HepG2 (cell line): ENCODE results near the gene PRR35. TPM values are rescaled to one million over a fixed set of nuclear protein-coding genes. Genes with fewer than 3 reads are reported as not detected.
A peak's percentile ranks its signal among the peaks of the same experiment; 100 is the strongest.

Source experiments
- AKAP8 ChIP-seq: sonication (generic); formaldehyde crosslinking; IDR thresholded peaks from 2 replicates; pipeline ENCODE4 v1.5.1; 2020; ENCODE audit warnings: mild to moderate bottlenecking, missing genetic modification reagents
- HNRNPLL ChIP-seq: fragments of 200-400 bp; formaldehyde crosslinking; IDR thresholded peaks from 2 replicates; pipeline ENCODE4 v1.6.1; 2017; ENCODE audit warnings: mild to moderate bottlenecking, low read depth, low read length; ENCODE audit not compliant: poor library complexity, severe bottlenecking
- HOXD1 ChIP-seq: sonication (generic); formaldehyde crosslinking; IDR thresholded peaks from 2 replicates; pipeline ENCODE4 v1.5.0; 2020; ENCODE audit warnings: missing genetic modification reagents
- IRF2 ChIP-seq: IDR thresholded peaks from 2 replicates; pipeline ENCODE4 v1.6.1; 2018; ENCODE audit warnings: missing genetic modification reagents, missing compliant biosample characterization
- MEF2D ChIP-seq: sonication (generic); formaldehyde crosslinking; IDR thresholded peaks from 2 replicates; pipeline ENCODE4 v1.5.1; 2020; ENCODE audit warnings: mild to moderate bottlenecking, missing genetic modification reagents
- MTA1 ChIP-seq: sonication (generic); formaldehyde crosslinking; IDR thresholded peaks from 2 replicates; pipeline ENCODE4 v1.4.0; 2020; ENCODE audit warnings: missing genetic modification reagents, mild to moderate bottlenecking, borderline replicate concordance
- MYNN ChIP-seq: sonication (generic); formaldehyde crosslinking; IDR thresholded peaks from 2 replicates; pipeline ENCODE4 v1.4.0; 2020; ENCODE audit warnings: mild to moderate bottlenecking, low read depth, missing genetic modification reagents
- NBN ChIP-seq: fragments of 450-650 bp; conservative IDR thresholded peaks from 2 replicates; pipeline ENCODE4 v1.6.1; 2017
- RFXAP ChIP-seq: sonication (generic); formaldehyde crosslinking; IDR thresholded peaks from 2 replicates; pipeline ENCODE4 v1.4.0; 2020; ENCODE audit warnings: missing genetic modification reagents, borderline replicate concordance
- SPEN ChIP-seq: sonication (generic); formaldehyde crosslinking; IDR thresholded peaks from 2 replicates; pipeline ENCODE4 v1.5.1; 2020; ENCODE audit warnings: low read depth, mild to moderate bottlenecking, missing genetic modification reagents
- TEAD2 ChIP-seq: sonication (generic); formaldehyde crosslinking; IDR thresholded peaks from 2 replicates; pipeline ENCODE4 v1.9.0; 2021; ENCODE audit warnings: missing genetic modification reagents
- WIZ ChIP-seq: sonication (generic); formaldehyde crosslinking; IDR thresholded peaks from 2 replicates; pipeline ENCODE4 v1.5.1; 2020; ENCODE audit warnings: mild to moderate bottlenecking, missing genetic modification reagents
- YEATS2 ChIP-seq: sonication (generic); formaldehyde crosslinking; IDR thresholded peaks from 2 replicates; pipeline ENCODE4 v1.4.0; 2020; ENCODE audit warnings: missing genetic modification reagents, borderline replicate concordance
- ZBTB38 ChIP-seq: sonication (generic); formaldehyde crosslinking; IDR thresholded peaks from 2 replicates; pipeline ENCODE4 v1.5.1; 2020; ENCODE audit warnings: mild to moderate bottlenecking, missing genetic modification reagents
- ZBTB7B ChIP-seq: sonication (generic); formaldehyde crosslinking; IDR thresholded peaks from 2 replicates; pipeline ENCODE4 v1.4.0; 2020; ENCODE audit warnings: missing genetic modification reagents
- ZNF10 ChIP-seq: sonication (generic); formaldehyde crosslinking; IDR thresholded peaks from 2 replicates; pipeline ENCODE4 v1.4.0; 2020; ENCODE audit warnings: mild to moderate bottlenecking, low read depth, missing genetic modification reagents, borderline replicate concordance
- ZNF496 ChIP-seq: sonication (generic); formaldehyde crosslinking; IDR thresholded peaks from 2 replicates; pipeline ENCODE4 v1.8.1; 2023; ENCODE audit warnings: mild to moderate bottlenecking, moderate library complexity, missing genetic modification reagents; ENCODE audit not compliant: insufficient replicate concordance
- ZNF501 ChIP-seq: sonication (generic); formaldehyde crosslinking; IDR thresholded peaks from 2 replicates; pipeline ENCODE4 v1.5.1; 2020; ENCODE audit warnings: mild to moderate bottlenecking, moderate library complexity, missing genetic modification reagents
- ZNF549 ChIP-seq: sonication (generic); formaldehyde crosslinking; IDR thresholded peaks from 2 replicates; pipeline ENCODE4 v1.5.0; 2020; ENCODE audit warnings: missing genetic modification reagents
- ZNF615 ChIP-seq: sonication (generic); formaldehyde crosslinking; IDR thresholded peaks from 2 replicates; pipeline ENCODE4 v1.5.0; 2020; ENCODE audit warnings: mild to moderate bottlenecking, missing genetic modification reagents, borderline replicate concordance
- ZNF788 ChIP-seq: sonication (generic); formaldehyde crosslinking; IDR thresholded peaks from 2 replicates; pipeline ENCODE4 v1.5.0; 2020; ENCODE audit warnings: mild to moderate bottlenecking, missing genetic modification reagents, borderline replicate concordance
- ZNF839 ChIP-seq: sonication (generic); formaldehyde crosslinking; IDR thresholded peaks from 2 replicates; pipeline ENCODE4 v1.4.0; 2020; ENCODE audit warnings: missing genetic modification reagents, mild to moderate bottlenecking, borderline replicate concordance
- polyA plus RNA-seq, 8 experiments: library from polyadenylated mRNA; depleted of rRNA in 3 of 8; stranded (reverse) in 7 of 8; unstranded in 1 of 8; fragments of >200 nt; fragmentation: Illumina TruSeq in 4 of 8; extraction: Trizol in 4 of 8; gene quantifications; 2 replicates each; pipeline versions ENCODE4 v1.2.1 to v1.2.3, GENCODE V29; 2011 to 2016; ENCODE audit warnings: low read depth in 4 of 8, missing spikeins in 1 of 8, mixed read lengths in 1 of 8; ENCODE audit not compliant: insufficient read depth in 1 of 8
- total RNA-seq, 5 experiments: library from RNA; depleted of rRNA; stranded (reverse); fragments of >200 nt; fragmentation: Illumina TruSeq; extraction: Trizol; gene quantifications; 2 replicates each; pipeline ENCODE4 v1.2.3, GENCODE V29; 2016; ENCODE audit warnings: low read depth in 1 of 5
- TF ChIP-seq, protein P1 (sequence below): sonication (generic); formaldehyde crosslinking; IDR thresholded peaks from 2 replicates; pipeline ENCODE4 v1.5.1; 2020; ENCODE audit warnings: missing genetic modification reagents, mild to moderate bottlenecking, borderline replicate concordance
- TF ChIP-seq, protein P2 (sequence below): IDR thresholded peaks from 2 replicates; pipeline ENCODE4 v1.6.1; 2016; ENCODE audit warnings: missing compliant biosample characterization, missing genetic modification reagents, borderline replicate concordance
- TF ChIP-seq, protein P3 (sequence below): sonication (generic); formaldehyde crosslinking; IDR thresholded peaks from 2 replicates; pipeline ENCODE4 v1.4.0; 2020; ENCODE audit warnings: missing genetic modification reagents

The PRR35 gene
- total and polyA plus RNA-seq, 2 of the 13 experiments (the other 11 are each of a cell fraction or from before 2014, with no cell fraction given) = 0.07 to 0.16 TPM

DNA sequence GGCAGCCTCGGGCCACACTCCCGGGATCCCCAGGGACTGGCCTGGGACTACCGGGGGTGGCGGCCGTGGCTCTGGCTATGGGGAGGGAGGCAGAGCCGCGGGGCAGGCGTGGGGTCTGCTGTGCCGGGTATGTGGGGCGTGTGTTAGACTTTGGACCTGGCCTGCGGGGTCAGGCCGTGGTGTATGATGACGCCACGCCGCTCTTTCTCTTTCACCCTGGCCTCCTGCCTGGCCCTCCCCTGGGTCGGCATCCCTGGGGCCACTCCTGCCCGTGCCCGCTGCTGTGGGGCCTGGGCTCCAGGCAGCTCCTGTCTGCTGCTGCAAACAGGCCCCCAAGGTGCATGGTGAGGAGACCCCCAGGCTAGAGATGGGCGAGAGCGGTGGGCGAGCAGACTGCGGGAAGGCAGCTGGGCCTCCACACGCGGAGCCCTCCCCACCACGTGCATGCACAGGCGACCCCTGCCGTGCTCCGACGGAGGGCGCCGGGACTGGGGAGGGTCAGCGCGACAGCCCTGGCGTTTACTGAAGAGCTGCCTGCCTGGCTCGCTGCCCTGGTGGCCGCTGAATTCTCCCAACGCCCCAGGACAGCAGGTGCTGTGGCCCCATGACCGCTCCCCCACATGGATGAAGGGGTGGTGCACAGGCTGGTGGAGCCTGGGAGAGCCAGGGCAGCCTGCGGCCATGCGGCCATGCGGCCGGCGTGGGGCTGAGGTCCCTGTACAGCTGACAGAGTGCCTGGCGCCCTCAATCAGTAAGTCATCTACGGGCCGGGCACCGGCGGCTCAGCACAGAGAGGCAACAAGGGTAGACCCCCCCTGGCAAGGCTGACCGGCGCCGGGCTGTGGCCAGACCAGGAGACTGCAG lies 16.7 kb upstream of the PRR35 start (continued):
- TF ChIP-seq, protein P1, sequence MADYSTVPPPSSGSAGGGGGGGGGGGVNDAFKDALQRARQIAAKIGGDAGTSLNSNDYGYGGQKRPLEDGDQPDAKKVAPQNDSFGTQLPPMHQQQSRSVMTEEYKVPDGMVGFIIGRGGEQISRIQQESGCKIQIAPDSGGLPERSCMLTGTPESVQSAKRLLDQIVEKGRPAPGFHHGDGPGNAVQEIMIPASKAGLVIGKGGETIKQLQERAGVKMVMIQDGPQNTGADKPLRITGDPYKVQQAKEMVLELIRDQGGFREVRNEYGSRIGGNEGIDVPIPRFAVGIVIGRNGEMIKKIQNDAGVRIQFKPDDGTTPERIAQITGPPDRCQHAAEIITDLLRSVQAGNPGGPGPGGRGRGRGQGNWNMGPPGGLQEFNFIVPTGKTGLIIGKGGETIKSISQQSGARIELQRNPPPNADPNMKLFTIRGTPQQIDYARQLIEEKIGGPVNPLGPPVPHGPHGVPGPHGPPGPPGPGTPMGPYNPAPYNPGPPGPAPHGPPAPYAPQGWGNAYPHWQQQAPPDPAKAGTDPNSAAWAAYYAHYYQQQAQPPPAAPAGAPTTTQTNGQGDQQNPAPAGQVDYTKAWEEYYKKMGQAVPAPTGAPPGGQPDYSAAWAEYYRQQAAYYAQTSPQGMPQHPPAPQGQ (CRISPR knock-in tag) = no peak
- peak; percentile 87 for TF ChIP-seq ZBTB7B
- TF ChIP-seq IRF2 (CRISPR knock-in tag) = peak; percentile 12; the same call in 1 of the 2 replicates
- no peak for TF ChIP-seq ZNF10 (CRISPR knock-in tag)
- TF ChIP-seq, protein P2, sequence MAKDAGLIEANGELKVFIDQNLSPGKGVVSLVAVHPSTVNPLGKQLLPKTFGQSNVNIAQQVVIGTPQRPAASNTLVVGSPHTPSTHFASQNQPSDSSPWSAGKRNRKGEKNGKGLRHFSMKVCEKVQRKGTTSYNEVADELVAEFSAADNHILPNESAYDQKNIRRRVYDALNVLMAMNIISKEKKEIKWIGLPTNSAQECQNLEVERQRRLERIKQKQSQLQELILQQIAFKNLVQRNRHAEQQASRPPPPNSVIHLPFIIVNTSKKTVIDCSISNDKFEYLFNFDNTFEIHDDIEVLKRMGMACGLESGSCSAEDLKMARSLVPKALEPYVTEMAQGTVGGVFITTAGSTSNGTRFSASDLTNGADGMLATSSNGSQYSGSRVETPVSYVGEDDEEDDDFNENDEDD (CRISPR knock-in tag) = 0 out of 2 replicates have a peak, but pooled peaks have one; percentile 18
- peak; percentile 81; the same call in 1 of the 2 replicates for TF ChIP-seq ZNF788
- TF ChIP-seq SPEN (CRISPR knock-in tag) = 0 out of 2 replicates have a peak, but pooled peaks have one; percentile 21
- TF ChIP-seq ZBTB38 (CRISPR knock-in tag) = peak; percentile 95
- TF ChIP-seq, protein P3, sequence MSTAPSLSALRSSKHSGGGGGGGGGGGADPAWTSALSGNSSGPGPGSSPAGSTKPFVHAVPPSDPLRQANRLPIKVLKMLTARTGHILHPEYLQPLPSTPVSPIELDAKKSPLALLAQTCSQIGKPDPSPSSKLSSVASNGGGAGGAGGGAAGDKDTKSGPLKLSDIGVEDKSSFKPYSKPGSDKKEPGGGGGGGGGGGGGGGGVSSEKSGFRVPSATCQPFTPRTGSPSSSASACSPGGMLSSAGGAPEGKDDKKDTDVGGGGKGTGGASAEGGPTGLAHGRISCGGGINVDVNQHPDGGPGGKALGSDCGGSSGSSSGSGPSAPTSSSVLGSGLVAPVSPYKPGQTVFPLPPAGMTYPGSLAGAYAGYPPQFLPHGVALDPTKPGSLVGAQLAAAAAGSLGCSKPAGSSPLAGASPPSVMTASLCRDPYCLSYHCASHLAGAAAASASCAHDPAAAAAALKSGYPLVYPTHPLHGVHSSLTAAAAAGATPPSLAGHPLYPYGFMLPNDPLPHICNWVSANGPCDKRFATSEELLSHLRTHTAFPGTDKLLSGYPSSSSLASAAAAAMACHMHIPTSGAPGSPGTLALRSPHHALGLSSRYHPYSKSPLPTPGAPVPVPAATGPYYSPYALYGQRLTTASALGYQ (CRISPR knock-in tag) = 0 out of 2 replicates have a peak, but pooled peaks have one; percentile 29
- TF ChIP-seq HNRNPLL = peak; percentile 48
- TF ChIP-seq ZNF615 (CRISPR knock-in tag) = no peak
- peak; percentile 42; the same call in 1 of the 2 replicates for TF ChIP-seq MEF2D (CRISPR knock-in tag)
- peak; percentile 59; the same call in 1 of the 2 replicates for TF ChIP-seq RFXAP (CRISPR knock-in tag)
- no peak for TF ChIP-seq ZNF496 (CRISPR knock-in tag)
- TF ChIP-seq HOXD1 (CRISPR knock-in tag) = 0 out of 2 replicates have a peak, but pooled peaks have one; percentile 12
- no peak for TF ChIP-seq WIZ
- TF ChIP-seq YEATS2 (CRISPR knock-in tag) = no peak; the same call in 1 of the 2 replicates
- TF ChIP-seq MTA1 (CRISPR knock-in tag) = peak; percentile 69
- TF ChIP-seq ZNF549 = no peak
- TF ChIP-seq AKAP8 (CRISPR knock-in tag) = peak; percentile 69; the same call in 1 of the 2 replicates
- peak; percentile 17; the same call in 1 of the 2 replicates for TF ChIP-seq ZNF839 (CRISPR knock-in tag)
- no peak for TF ChIP-seq TEAD2
- TF ChIP-seq MYNN = no peak
- TF ChIP-seq ZNF501 (CRISPR knock-in tag) = peak; percentile 39; the same call in 1 of the 2 replicates
- TF ChIP-seq NBN = no peak
